Uterus (tissue), 4 donors: Measurements from ENCODE around the gene BLCAP. TPM values are rescaled to one million over a fixed set of nuclear protein-coding genes. Genes with fewer than 3 reads are reported as not detected.
"Not testable (repeated sequence)": the region's sequence is repeated elsewhere in the genome, so short reads cannot be mapped to it uniquely, and the experiment has no call there.

Experiments
- DNase-seq, 2 donors: peaks; one replicate each; pipeline ENCODE4 v3.0.0-alpha.2; 2019 to 2020
- H3K27ac ChIP-seq, 2 donors: fragments of 200-600 bp; sonication (generic); 1 replicate in 1 of 2; 2 replicates in 1 of 2; pipeline ENCODE4 v1.5.1; 2016 to 2018
- H3K27me3 ChIP-seq, 2 donors: fragments of 200-600 bp; sonication (generic); one replicate each; pipeline ENCODE4 v1.5.1; 2018 to 2019; ENCODE audit warnings: control low read depth in 1 of 2
- H3K36me3 ChIP-seq, 2 donors: fragments of 200-600 bp; sonication (generic); one replicate each; pipeline ENCODE4 v1.5.1; 2019; ENCODE audit warnings: control low read depth in 1 of 2
- H3K4me1 ChIP-seq, 2 donors: fragments of 200-600 bp; sonication (generic); one replicate each; pipeline ENCODE4 v1.5.1; 2018 to 2019; ENCODE audit warnings: control low read depth in 1 of 2
- H3K4me3 ChIP-seq, 2 donors: fragments of 200-600 bp; sonication (generic); 1 replicate in 1 of 2; 2 replicates in 1 of 2; pipeline ENCODE4 v1.5.1; 2018 to 2019; ENCODE audit warnings: mild to moderate bottlenecking in 1 of 2
- H3K9me3 ChIP-seq, 2 donors: fragments of 200-600 bp; sonication (generic); one replicate each; pipeline ENCODE4 v1.5.1; 2019; ENCODE audit warnings: control low read depth in 1 of 2
- POLR2A ChIP-seq, 2 donors: fragments of 450-650 bp; IDR thresholded peaks; one replicate each; pipeline ENCODE4 v1.6.1; 2016; ENCODE audit warnings: antibody characterized with exemption in 2 of 2, mild to moderate bottlenecking in 1 of 2, moderate library complexity in 1 of 2
- intact Hi-C: fragments of 100-400 bp; cut with DNase I; formaldehyde crosslinking; loops from one replicate; pipeline ENCODE4 v1.15.1; 2023; ENCODE audit warnings: low total_unique reads
- total RNA-seq, 4 donors: library from RNA; depleted of rRNA in 3 of 4; stranded (reverse); fragments of >200 nt in 3 of 4; gene quantifications; one replicate each; pipeline versions ENCODE4 v1.1.0 to v1.2.4, GENCODE V29; 2014 to 2023
- TF ChIP-seq, protein P1 (sequence below), 4 experiments: fragments of 200-600 bp in 2 of 4; fragments of 450-650 bp in 2 of 4; sonication (generic) in 2 of 4; IDR thresholded peaks; one replicate each; pipeline ENCODE4 v1.5.1; 2016 to 2019; ENCODE audit warnings: antibody characterized with exemption in 4 of 4, mild to moderate bottlenecking in 2 of 4, moderate library complexity in 1 of 4
- donor health status: DM: yes; HTN: yes; CAD: no.

Gene BLCAP
- total RNA-seq, 4 donors from 2014 or later, result 16.4 to 62.9 (median 37.7) TPM

- intact Hi-C loops, result no loop called here
- no peaks in the 10 kb centered on the region for H3K36me3 ChIP-seq
- no peaks in the 10 kb centered on the region for H3K9me3 ChIP-seq
- DNase-seq, result no peak
- H3K4me3 ChIP-seq, result no peak overlapping the region
- no peak overlapping the region for H3K27ac ChIP-seq
- H3K4me1 ChIP-seq, result no peaks in the 10 kb centered on the region
- no peaks in the 10 kb centered on the region for H3K27me3 ChIP-seq
- TF ChIP-seq, protein P1, sequence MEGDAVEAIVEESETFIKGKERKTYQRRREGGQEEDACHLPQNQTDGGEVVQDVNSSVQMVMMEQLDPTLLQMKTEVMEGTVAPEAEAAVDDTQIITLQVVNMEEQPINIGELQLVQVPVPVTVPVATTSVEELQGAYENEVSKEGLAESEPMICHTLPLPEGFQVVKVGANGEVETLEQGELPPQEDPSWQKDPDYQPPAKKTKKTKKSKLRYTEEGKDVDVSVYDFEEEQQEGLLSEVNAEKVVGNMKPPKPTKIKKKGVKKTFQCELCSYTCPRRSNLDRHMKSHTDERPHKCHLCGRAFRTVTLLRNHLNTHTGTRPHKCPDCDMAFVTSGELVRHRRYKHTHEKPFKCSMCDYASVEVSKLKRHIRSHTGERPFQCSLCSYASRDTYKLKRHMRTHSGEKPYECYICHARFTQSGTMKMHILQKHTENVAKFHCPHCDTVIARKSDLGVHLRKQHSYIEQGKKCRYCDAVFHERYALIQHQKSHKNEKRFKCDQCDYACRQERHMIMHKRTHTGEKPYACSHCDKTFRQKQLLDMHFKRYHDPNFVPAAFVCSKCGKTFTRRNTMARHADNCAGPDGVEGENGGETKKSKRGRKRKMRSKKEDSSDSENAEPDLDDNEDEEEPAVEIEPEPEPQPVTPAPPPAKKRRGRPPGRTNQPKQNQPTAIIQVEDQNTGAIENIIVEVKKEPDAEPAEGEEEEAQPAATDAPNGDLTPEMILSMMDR (IDR thresholded peaks at IDR 0.05), result no peak
- TF ChIP-seq POLR2A (IDR thresholded peaks at IDR 0.05), result no peak
Observed at GRCh38 chr20:37556538-37556937, 28.9 kb upstream of the BLCAP start.

GRCh38 chr20:37554721-37555298 lies 27.1 kb upstream of the BLCAP start:
- H3K9me3 ChIP-seq, intact Hi-C loops, H3K4me3 ChIP-seq, H3K27ac ChIP-seq, H3K27me3 ChIP-seq, H3K4me1 ChIP-seq, DNase-seq, H3K36me3 ChIP-seq: not testable (repeated sequence)

- Histone ChIP-seq H3K9me3 (no peaks in the 10 kb centered on the region), H3K4me3 (no peak overlapping the region), H3K36me3 (no peaks in the 10 kb centered on the region), H3K27me3 (no peaks in the 10 kb centered on the region), H3K4me1 (no peaks in the 10 kb centered on the region), H3K27ac (no peak overlapping the region)
- intact Hi-C loops, result no loop called here
- DNase-seq, result no peak
- TF ChIP-seq POLR2A (IDR thresholded peaks at IDR 0.05), result no peak
- TF ChIP-seq, protein P1 (IDR thresholded peaks at IDR 0.05), result no peak
Observed at GRCh38 chr20:37552415-37552814, 24.7 kb upstream of the BLCAP start.

DNA sequence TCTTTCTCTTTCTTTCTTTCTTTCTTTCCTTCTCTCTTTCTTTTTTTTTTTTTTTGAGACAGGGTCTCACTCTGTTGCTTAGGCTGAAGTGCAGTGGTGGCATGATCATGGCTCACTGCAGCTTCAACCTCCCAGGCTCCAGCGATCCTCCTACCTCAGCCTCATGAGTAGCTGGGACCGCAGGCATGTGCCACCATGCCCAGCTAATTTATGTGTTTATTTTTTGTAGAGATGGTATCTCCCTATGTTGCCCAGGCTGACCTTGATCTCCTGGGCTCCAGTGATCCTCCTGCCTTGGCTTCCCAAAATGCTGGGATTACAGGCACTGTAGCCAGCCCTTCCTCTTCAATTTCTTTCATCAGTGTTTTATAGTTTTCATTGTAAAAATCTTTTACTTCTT lies 24.0 kb upstream of the BLCAP start:
- H3K27me3 ChIP-seq, H3K36me3 ChIP-seq, intact Hi-C loops, H3K27ac ChIP-seq, H3K4me3 ChIP-seq, H3K4me1 ChIP-seq, H3K9me3 ChIP-seq, DNase-seq: not testable (repeated sequence)

DNA sequence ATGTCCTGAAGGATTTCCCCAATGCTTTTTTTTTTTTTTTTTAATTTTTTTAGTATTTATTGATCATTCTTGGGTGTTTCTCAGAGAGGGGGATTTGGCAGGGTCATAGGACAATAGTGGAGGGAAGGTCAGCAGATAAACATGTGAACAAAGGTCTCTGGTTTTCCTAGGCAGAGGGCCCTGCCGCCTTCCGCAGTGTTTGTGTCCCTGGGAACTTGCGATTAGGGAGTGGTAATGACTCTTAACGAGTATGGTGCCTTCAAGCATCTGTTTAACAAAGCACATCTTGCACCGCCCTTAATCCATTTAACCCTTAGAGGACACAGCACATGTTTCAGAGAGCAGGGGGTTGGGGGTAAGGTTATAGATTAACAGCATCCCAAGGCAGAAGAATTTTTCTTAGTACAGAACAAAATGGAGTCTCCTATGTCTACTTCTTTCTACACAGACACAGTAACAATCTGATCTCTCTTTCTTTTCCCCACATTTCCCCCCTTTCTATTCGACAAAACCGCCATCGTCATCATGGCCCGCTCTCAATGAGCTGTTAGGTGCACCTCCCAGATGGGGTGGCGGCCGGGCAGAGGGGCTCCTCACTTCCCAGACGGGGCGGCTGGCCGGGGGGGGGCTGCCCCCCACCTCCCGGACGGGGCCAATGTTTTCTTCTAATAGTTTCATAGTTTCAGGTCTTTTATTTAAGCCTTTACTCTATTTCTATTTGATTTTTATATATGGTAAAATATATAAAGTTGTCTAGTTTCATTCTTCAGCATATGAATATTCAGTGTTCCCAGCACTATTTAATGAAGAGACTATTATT lies 22.6 kb upstream of the BLCAP start:
- H3K27ac ChIP-seq, intact Hi-C loops: not testable (repeated sequence)

GRCh38 chr20:37547912-37548311 lies 20.2 kb upstream of the BLCAP start:
- Histone ChIP-seq H3K4me3 (no peak overlapping the region), H3K4me1 (no peaks in the 10 kb centered on the region), H3K36me3 (no peaks in the 10 kb centered on the region), H3K27ac (no peak overlapping the region), H3K27me3 (no peaks in the 10 kb centered on the region), H3K9me3 (no peaks in the 10 kb centered on the region)
- no peak for DNase-seq
- TF ChIP-seq POLR2A (IDR thresholded peaks at IDR 0.05), result no peak
- TF ChIP-seq, protein P1 (IDR thresholded peaks at IDR 0.05), result no peak
- intact Hi-C loops, result no loop called here

More for the DNA sequence above, 22.6 kb upstream of the BLCAP start:
- not testable (repeated sequence) for H3K4me3 ChIP-seq, H3K36me3 ChIP-seq, H3K27me3 ChIP-seq, DNase-seq, H3K9me3 ChIP-seq, H3K4me1 ChIP-seq
